ENCODE results near the gene KRTAP3-3.
"Not testable (repeated sequence)": the region's sequence is repeated elsewhere in the genome, so short reads cannot be mapped to it uniquely, and the experiment has no call there.

KRTAP3-3 gene

GRCh38 chr17:41009301-41009760 lies 15.4 kb upstream of the KRTAP3-3 start:
- intact Hi-C loops (cut with DNase I): no loop called here
- DNase-seq: no peak

GRCh38 chr17:41008811-41009210 lies 14.8 kb upstream of the KRTAP3-3 start, which contains the start of gene KRTAP3-1:
Gene KRTAP3-1 (minus strand): TSS chr17:41009128. CDS start chr17:41009074, 54 bp downstream.
- no peak for DNase-seq
- intact Hi-C loops (cut with DNase I): no loop called here

- intact Hi-C loops (cut with DNase I): no loop called here
- DNase-seq: no peak
These were observed 10.4 kb upstream of the KRTAP3-3 start for GRCh38 chr17:41004397-41004796.

GRCh38 chr17:41003926-41004325 lies 10.0 kb upstream of the KRTAP3-3 start:
- no peak for DNase-seq
- intact Hi-C loops (cut with DNase I): no loop called here

- DNase-seq: no peak
- intact Hi-C loops (cut with DNase I): no loop called here
These were observed 8.8 kb upstream of the KRTAP3-3 start for GRCh38 chr17:41002814-41003213.

- intact Hi-C loops (cut with DNase I): no loop called here
- DNase-seq: no peak
These were observed 7.8 kb upstream of the KRTAP3-3 start for GRCh38 chr17:41001795-41002194.

- intact Hi-C loops (cut with DNase I): not testable (repeated sequence)
These were observed 5.6 kb upstream of the KRTAP3-3 start, which contains the start of gene KRTAP3-2 for GRCh38 chr17:40999563-40999962. Gene KRTAP3-2 (minus strand): TSS chr17:40999906. CDS start chr17:40999853, 53 bp downstream.

GRCh38 chr17:40997361-40997760 lies 3.4 kb upstream of the KRTAP3-3 start:
- intact Hi-C loops (cut with DNase I): no loop called here
- no peak for DNase-seq

More at GRCh38 chr17:40999563-40999962, 5.6 kb upstream of the KRTAP3-3 start, which contains the start of gene KRTAP3-2:
- DNase-seq: not testable (repeated sequence)

- intact Hi-C loops (cut with DNase I): no loop called here
These were observed 2.9 kb upstream of the KRTAP3-3 start for GRCh38 chr17:40996829-40997228.

GRCh38 chr17:40995116-40995515 lies 1.2 kb upstream of the KRTAP3-3 start:
- intact Hi-C loops (cut with DNase I): no loop called here

More at GRCh38 chr17:40996829-40997228, 2.9 kb upstream of the KRTAP3-3 start:
- no peak for DNase-seq

GRCh38 chr17:40993084-40993483 lies 880 bp downstream of the KRTAP3-3 start:
- DNase-seq: no peak
- intact Hi-C loops (cut with DNase I): no loop called here

More at GRCh38 chr17:40995116-40995515, 1.2 kb upstream of the KRTAP3-3 start:
- no peak for DNase-seq

GRCh38 chr17:40992666-40993065 lies 1.3 kb downstream of the KRTAP3-3 start:
- intact Hi-C loops (cut with DNase I): no loop called here
- no peak for DNase-seq

GRCh38 chr17:40986920-40987319 lies 7.0 kb downstream of the KRTAP3-3 start:
- intact Hi-C loops (cut with DNase I): no loop called here
- no peak for DNase-seq

- no peak for DNase-seq
- intact Hi-C loops (cut with DNase I): no loop called here
These were observed 9.7 kb downstream of the KRTAP3-3 start, which contains the start of gene KRT40 for GRCh38 chr17:40984226-40984625. Gene KRT40 (minus strand): TSS chr17:40984326. CDS start chr17:40984273, 53 bp downstream.

- intact Hi-C loops (cut with DNase I): no loop called here
These were observed 12.8 kb downstream of the KRTAP3-3 start for GRCh38 chr17:40981115-40981514.

GRCh38 chr17:40980596-40980995 lies 13.4 kb downstream of the KRTAP3-3 start:
- intact Hi-C loops (cut with DNase I): no loop called here
- peak in 24 of 42 donors; percentile 7 to 64 (median 22) for DNase-seq

More at GRCh38 chr17:40981115-40981514, 12.8 kb downstream of the KRTAP3-3 start:
- no peak for DNase-seq

GRCh38 chr17:40980117-40980516 lies 13.8 kb downstream of the KRTAP3-3 start:
- no peak for DNase-seq
- intact Hi-C loops (cut with DNase I): no loop called here

- intact Hi-C loops (cut with DNase I): no loop called here
- DNase-seq: no peak
These were observed 15.3 kb downstream of the KRTAP3-3 start for GRCh38 chr17:40978575-40979151.

- no peak for DNase-seq
- intact Hi-C loops (cut with DNase I): no loop called here
These were observed 18.4 kb downstream of the KRTAP3-3 start for GRCh38 chr17:40975516-40975915.

GRCh38 chr17:40974366-40974765 lies 19.6 kb downstream of the KRTAP3-3 start:
- intact Hi-C loops (cut with DNase I): no loop called here
- no peak for DNase-seq

- intact Hi-C loops (cut with DNase I): no loop called here
These were observed 26.4 kb downstream of the KRTAP3-3 start for GRCh38 chr17:40967582-40967981.

More at GRCh38 chr17:40967582-40967981, 26.4 kb downstream of the KRTAP3-3 start:
- DNase-seq: no peak

Measured in head of caudate nucleus (tissue), 42 donors.